K562 (cell line): ENCODE measurements around the gene CHST12. TPM values are rescaled to one million over a fixed set of nuclear protein-coding genes. Genes with fewer than 3 reads are reported as not detected.

ENCODE experiments used
- ARNT ChIP-seq, 2 experiments: fragments of 450-650 bp; IDR thresholded peaks; 2 replicates each; pipeline ENCODE4 v1.6.1; 2016; ENCODE audit warnings: mild to moderate bottlenecking in 1 of 2
- ATF4 ChIP-seq: fragments of 450-650 bp; formaldehyde crosslinking; IDR thresholded peaks from 2 replicates; pipeline ENCODE4 v1.4.0; 2022; ENCODE audit warnings: mild to moderate bottlenecking, moderate library complexity
- COPS2 ChIP-seq: fragments of 450-650 bp; conservative IDR thresholded peaks from 2 replicates; pipeline ENCODE4 v1.6.1; 2016; ENCODE audit warnings: mild to moderate bottlenecking, moderate library complexity
- CTBP1 ChIP-seq: fragments of 450-650 bp; IDR thresholded peaks from 2 replicates; pipeline ENCODE4 v1.6.1; 2016; ENCODE audit warnings: borderline replicate concordance
- CTCF ChIP-seq, 3 experiments: IDR thresholded peaks in 2 of 3; conservative IDR thresholded peaks in 1 of 3; 2 replicates each; pipeline ENCODE4 v1.5.1; 2011 to 2012; ENCODE audit warnings: low read length in 3 of 3, mild to moderate bottlenecking in 3 of 3, control low read depth in 2 of 3, improper control_type of control experiment in 1 of 3, inconsistent platforms in 1 of 3, low read depth in 1 of 3, mixed read lengths in 1 of 3, moderate library complexity in 1 of 3; ENCODE audit not compliant: insufficient read depth in 2 of 3
- CTCFL ChIP-seq: IDR thresholded peaks from 2 replicates; pipeline ENCODE4 v1.6.1; 2011; ENCODE audit warnings: borderline replicate concordance, low read depth, mild to moderate bottlenecking, moderate library complexity, low read length; ENCODE audit not compliant: insufficient read depth, poor library complexity, severe bottlenecking
- DPF2 ChIP-seq: fragments of 450-650 bp; IDR thresholded peaks from 2 replicates; pipeline ENCODE4 v1.6.1; 2016
- EHMT2 ChIP-seq: fragments of 450-650 bp; IDR thresholded peaks from 2 replicates; pipeline ENCODE4 v1.6.1; 2018; ENCODE audit warnings: antibody characterized with exemption
- FOXK2 ChIP-seq, 2 experiments: fragments of 450-650 bp; IDR thresholded peaks in 1 of 2; conservative IDR thresholded peaks in 1 of 2; 2 replicates each; pipeline ENCODE4 v1.6.1; 2016; ENCODE audit warnings: low read depth in 2 of 2, mild to moderate bottlenecking in 1 of 2
- HNRNPLL ChIP-seq: fragments of 200-400 bp; formaldehyde crosslinking; IDR thresholded peaks from 2 replicates; pipeline ENCODE4 v1.6.1; 2017; ENCODE audit warnings: low read length, low read depth, mild to moderate bottlenecking; ENCODE audit not compliant: poor library complexity, severe bottlenecking
- MXI1 ChIP-seq: IDR thresholded peaks from 2 replicates; pipeline ENCODE4 v1.6.1; 2011; ENCODE audit warnings: low read depth, mild to moderate bottlenecking, improper control_type of control experiment, low read length
- NBN ChIP-seq: fragments of 450-650 bp; IDR thresholded peaks from 2 replicates; pipeline ENCODE4 v1.6.1; 2016; ENCODE audit warnings: low read depth, mild to moderate bottlenecking
- SMC3 ChIP-seq: conservative IDR thresholded peaks from 2 replicates; pipeline ENCODE4 v1.6.1; 2011; ENCODE audit warnings: low read depth, low read length, improper control_type of control experiment; ENCODE audit not compliant: insufficient read depth
- TEAD4 ChIP-seq, 2 experiments: sonication (generic) in 1 of 2; formaldehyde crosslinking in 1 of 2; IDR thresholded peaks; 2 replicates each; pipeline versions ENCODE4 v1.6.1 to v1.8.0; 2012 to 2022; ENCODE audit warnings: borderline replicate concordance in 1 of 2, inconsistent platforms in 1 of 2, low read length in 1 of 2, mild to moderate bottlenecking in 1 of 2, missing genetic modification reagents in 1 of 2
- TGIF2 ChIP-seq: sonication (generic); formaldehyde crosslinking; IDR thresholded peaks from 2 replicates; pipeline ENCODE4 v1.8.1; 2022; ENCODE audit warnings: mild to moderate bottlenecking, missing genetic modification reagents, moderate library complexity
- TSHZ1 ChIP-seq: fragments of 250-450 bp; sonication (Bioruptor Pico); IDR thresholded peaks from 2 replicates; pipeline ENCODE4 v1.4.0; 2020; ENCODE audit warnings: mild to moderate bottlenecking, moderate library complexity
- ZFPM2 ChIP-seq: fragments of 250-450 bp; sonication (Bioruptor Pico); IDR thresholded peaks from 2 replicates; pipeline ENCODE4 v1.5.1; 2022; ENCODE audit warnings: mild to moderate bottlenecking
- ZNF184 ChIP-seq: sonication (generic); formaldehyde crosslinking; IDR thresholded peaks from 2 replicates; pipeline ENCODE4 v1.5.0; 2020; ENCODE audit warnings: missing genetic modification reagents
- ZNF408 ChIP-seq: fragments of 250-450 bp; sonication (Bioruptor Pico); IDR thresholded peaks from 2 replicates; pipeline ENCODE4 v1.4.0; 2020; ENCODE audit warnings: low read depth, mild to moderate bottlenecking, moderate library complexity
- ZNF431 ChIP-seq: sonication (generic); formaldehyde crosslinking; IDR thresholded peaks from 2 replicates; pipeline ENCODE4 v1.8.0; 2022; ENCODE audit warnings: mild to moderate bottlenecking, missing genetic modification reagents
- ZNF436 ChIP-seq: fragments of 250-450, 450-650 bp; sonication (Bioruptor Pico); formaldehyde crosslinking; IDR thresholded peaks from 2 replicates; pipeline ENCODE4 v1.7.0; 2020; ENCODE audit warnings: mild to moderate bottlenecking
- ZNF780A ChIP-seq: fragments of 250-450 bp; sonication (Bioruptor Pico); IDR thresholded peaks from 2 replicates; pipeline ENCODE4 v1.5.0; 2021; ENCODE audit warnings: mild to moderate bottlenecking
- polyA plus RNA-seq, 8 experiments: library from polyadenylated mRNA; depleted of rRNA in 4 of 8; stranded (reverse) in 5 of 8; unstranded in 3 of 8; fragments of >200 nt; fragmentation: Nextera tagmentation in 2 of 8; fragmentation: Illumina TruSeq in 1 of 8; extraction: Ambion mirVana in 2 of 8; extraction: Trizol in 1 of 8; gene quantifications; 2 replicates each; pipeline versions ENCODE4 v1.2.1 to v1.2.3, GENCODE V29; 2011 to 2014; ENCODE audit warnings: inconsistent platforms in 1 of 8, missing spikeins in 1 of 8
- total RNA-seq, 7 experiments: library from RNA; depleted of rRNA in 6 of 7; stranded (reverse); fragments of >200 nt in 6 of 7; fragmentation: Illumina TruSeq in 2 of 7; extraction: Trizol in 2 of 7; gene quantifications; 2 replicates each; pipeline versions ENCODE4 v1.2.1 to v1.2.3, GENCODE V29; 2011 to 2021; ENCODE audit warnings: low replicate concordance in 1 of 7

CHST12 gene
- total and polyA plus RNA-seq, 9 of the 15 experiments (the other 6 are each of a cell fraction or from before 2014, with no cell fraction given): 0.18 to 19.8 (median 3.6) TPM

DNA sequence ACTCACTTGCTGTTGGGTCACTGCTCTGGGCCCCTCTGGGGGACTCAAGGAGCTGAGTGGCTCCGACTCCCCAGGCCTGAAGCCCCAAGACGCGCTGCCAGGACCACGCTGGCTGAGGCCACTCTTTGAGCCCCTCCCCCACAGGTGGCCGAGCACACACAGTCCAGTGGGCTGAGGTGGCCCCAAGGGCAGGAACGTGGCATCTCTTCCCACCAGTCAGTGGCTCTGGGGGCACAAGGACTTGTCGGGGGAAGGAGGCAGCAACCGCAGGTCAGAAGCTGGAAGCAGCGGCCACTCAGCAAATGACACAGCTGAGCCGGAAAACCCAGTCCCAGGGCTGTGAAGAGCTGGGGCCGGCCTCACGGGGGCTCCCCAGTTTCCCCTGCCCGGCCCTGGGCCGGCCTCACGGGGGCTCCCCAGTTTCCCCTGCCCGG, 48.7 kb downstream of the CHST12 start (continued):
- TF ChIP-seq ZFPM2 (CRISPR knock-in tag) (no peak), ZNF436 (CRISPR knock-in tag) (no peak), ZNF431 (CRISPR knock-in tag) (no peak), TSHZ1 (CRISPR knock-in tag) (no peak), EHMT2 (no peak), CTCF (IDR thresholded peaks at IDR 0.05 in 2 of 3, conservative IDR thresholded peaks at IDR 0.05 in 1 of 3; ENCODE audit: insufficient read depth in 2 of 3, low read depth in 1 of 3, low read length in 3 of 3) (peak in 1 of 3 experiments; percentile 27; a peak in 1 of 6 replicates), MXI1 (no peak), CTCFL (peak; percentile 5), ARNT (IDR thresholded peaks at IDR 0.05) (no peak), SMC3 (no peak), DPF2 (0 out of 2 replicates have a peak, but pooled peaks have one; percentile 14), COPS2 (no peak), ZNF780A (no peak), TEAD4 (IDR thresholded peaks at IDR 0.05; ENCODE audit: low read length) (no peak), TEAD4 (CRISPR knock-in tag; IDR thresholded peaks at IDR 0.05; ENCODE audit: borderline replicate concordance) (no peak), ZNF184 (no peak), CTBP1 (no peak), TGIF2 (CRISPR knock-in tag) (no peak), FOXK2 (conservative IDR thresholded peaks at IDR 0.05 in 1 of 2, IDR thresholded peaks at IDR 0.05 in 1 of 2; ENCODE audit: low read depth in 2 of 2) (no peak), NBN (no peak), ZNF408 (CRISPR knock-in tag) (no peak), ATF4 (no peak), HNRNPLL (no peak)
